Epithelial cell of esophagus (primary cell): Measurements from ENCODE around the gene FAM193A.

Experiments used
- DNase-seq: peaks from one replicate; pipeline ENCODE4 v3.0.0; 2010; ENCODE audit warnings: low read depth
- H3K4me3 ChIP-seq: 2 replicates; pipeline ENCODE4 v1.5.1; 2011; ENCODE audit warnings: mild to moderate bottlenecking, low read length, control low read depth
- CTCF ChIP-seq: IDR thresholded peaks from 2 replicates; pipeline ENCODE4 v1.5.1; 2011; ENCODE audit warnings: low read depth, mild to moderate bottlenecking, low read length, control low read depth, inconsistent platforms; ENCODE audit not compliant: insufficient read depth; ENCODE audit errors: missing control alignments

FAM193A gene

DNA sequence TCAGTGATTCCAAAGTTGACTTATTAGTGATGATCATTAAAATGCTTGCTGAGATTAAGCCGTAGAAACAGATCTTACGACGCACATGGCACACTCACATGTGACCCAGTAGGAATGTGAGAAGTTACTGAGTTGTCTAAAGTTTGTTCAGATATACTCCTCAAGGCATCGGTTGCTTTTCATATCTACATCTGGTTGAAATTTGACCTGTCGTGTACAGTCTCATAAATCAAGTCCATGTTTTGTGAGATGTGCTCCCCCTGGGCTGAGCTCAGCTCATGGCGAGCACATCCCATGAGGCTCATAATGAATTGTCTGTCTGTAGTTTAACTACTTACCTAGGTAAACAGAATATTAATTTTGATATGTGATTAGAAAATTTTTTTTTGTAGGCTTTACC lies 152.7 kb downstream of the FAM193A start:
- no peak for TF ChIP-seq CTCF
- no peak for DNase-seq
- no peak overlapping the region for H3K4me3 ChIP-seq

DNA sequence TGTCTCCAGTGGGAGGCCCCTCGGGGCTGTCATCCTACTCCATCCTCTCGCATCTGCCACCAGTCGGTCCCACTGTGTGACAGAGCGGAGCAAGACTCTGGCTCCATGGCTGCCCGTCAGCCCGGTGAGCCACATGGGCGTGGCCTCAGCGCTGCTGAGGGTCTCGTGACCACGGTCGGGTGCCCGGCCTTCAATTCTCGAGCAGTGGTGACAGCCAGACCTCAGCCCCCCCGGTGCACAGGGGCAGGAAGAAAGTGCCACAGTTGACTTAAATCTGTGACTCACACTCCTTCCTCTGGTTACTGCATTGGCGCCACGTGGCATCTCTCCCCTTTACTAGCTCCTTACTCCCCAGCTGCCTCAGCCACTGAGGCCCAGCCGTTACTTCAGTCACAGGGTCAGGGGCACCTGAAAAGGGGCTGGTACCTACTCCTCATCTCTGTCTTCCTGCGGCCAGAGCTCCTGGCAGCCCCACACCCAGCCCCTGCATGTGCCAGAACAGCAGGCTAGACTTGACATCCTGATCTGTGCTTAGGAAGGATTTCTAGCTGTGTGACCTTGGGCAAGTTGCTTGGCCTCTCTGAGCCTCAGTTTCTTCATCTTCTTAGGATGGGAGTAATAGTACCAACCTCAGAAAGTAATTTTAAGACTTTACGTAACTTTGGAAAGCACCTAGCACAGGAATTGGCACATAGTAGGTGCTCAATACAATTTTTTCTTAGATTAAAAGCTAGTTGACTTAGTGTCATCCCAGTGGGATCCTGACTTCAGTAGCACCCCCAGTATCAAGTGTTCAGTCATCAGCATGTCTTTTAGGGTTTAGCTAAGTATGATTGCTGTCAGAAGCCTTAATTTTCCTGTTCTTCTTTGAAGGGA lies 153.6 kb downstream of the FAM193A start:
- no peak for DNase-seq
- no peak for TF ChIP-seq CTCF
- no peak overlapping the region for H3K4me3 ChIP-seq

- TF ChIP-seq CTCF, result no peak
- H3K4me3 ChIP-seq, result no peak overlapping the region
- DNase-seq, result no peak
Observed at GRCh38 chr4:2691313-2691712, 154.9 kb downstream of the FAM193A start.

GRCh38 chr4:2691952-2692435 lies 155.5 kb downstream of the FAM193A start:
- no peak for DNase-seq
- no peak for TF ChIP-seq CTCF
- no peak overlapping the region for H3K4me3 ChIP-seq

DNA sequence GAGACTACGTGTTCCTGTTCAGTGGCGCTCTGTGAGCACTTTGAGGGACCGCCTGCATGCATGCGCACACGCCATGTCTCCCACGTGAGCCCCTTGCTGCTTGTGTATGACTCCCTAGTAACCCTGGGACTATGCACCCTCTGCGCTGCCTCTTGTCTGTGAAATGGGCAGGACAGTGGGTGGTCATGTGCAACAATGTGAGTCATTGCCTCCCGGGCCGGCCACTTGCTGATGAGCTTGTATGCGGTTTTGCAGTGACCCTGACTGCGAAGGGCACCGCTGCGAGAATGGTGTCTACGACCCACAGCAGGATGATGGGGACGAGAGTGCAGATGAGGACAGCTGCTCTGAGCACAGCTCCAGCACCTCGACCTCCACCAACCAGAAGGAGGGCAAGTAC lies 158.2 kb downstream of the FAM193A start:
- TF ChIP-seq CTCF, result no peak
- DNase-seq, result no peak
- H3K4me3 ChIP-seq, result no peak overlapping the region

DNA sequence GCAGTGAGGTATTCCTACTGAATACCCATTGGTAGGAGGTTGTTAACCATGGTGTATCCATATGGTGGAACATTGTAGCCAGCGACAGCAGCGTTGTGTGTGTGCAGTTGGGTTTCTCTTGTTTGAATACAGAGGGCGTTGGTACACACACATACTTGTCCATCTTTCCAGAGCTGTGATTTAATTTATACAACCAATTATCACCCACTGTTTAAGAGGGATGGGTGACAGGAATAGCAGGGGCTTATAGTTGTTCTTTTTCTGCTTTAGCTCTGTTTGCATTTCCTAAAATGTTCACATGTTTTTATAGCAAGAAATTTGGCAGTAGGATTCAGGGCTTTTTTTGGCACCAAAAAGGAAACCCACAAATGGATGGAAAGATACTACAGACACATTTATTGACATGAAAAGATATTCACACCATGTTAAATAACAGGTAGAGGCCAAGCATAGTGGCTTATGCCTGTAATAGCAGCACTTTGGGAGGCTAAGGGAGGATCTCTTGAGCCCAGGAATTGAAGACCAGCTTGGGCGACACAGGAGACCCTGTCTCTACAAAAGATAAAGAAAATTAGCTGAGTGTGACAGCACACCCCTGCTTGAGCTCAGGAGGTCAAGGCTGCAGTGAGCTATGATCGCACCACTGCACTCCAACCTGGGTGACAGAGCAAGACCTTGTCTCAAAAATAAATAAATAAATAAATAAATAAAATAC lies 159.1 kb downstream of the FAM193A start:
- TF ChIP-seq CTCF, result no peak
- DNase-seq, result no peak
- H3K4me3 ChIP-seq, result no peak overlapping the region
